Measurements from ENCODE around the gene SLC12A9. TPM values are rescaled to one million over a fixed set of nuclear protein-coding genes. Genes with fewer than 3 reads are reported as not detected.

SLC12A9 gene
- total RNA-seq, 4 donors from 2014 or later = 11.2 to 32.9 (median 20.2) TPM

- no peak for ATAC-seq
- peaks cover 0 to 98% of the 10 kb centered on the region in 2 donors for H3K36me3 ChIP-seq
- H3K27me3 ChIP-seq = no peaks in the 10 kb centered on the region
- H3K27ac ChIP-seq = no peak overlapping the region
- H3K4me1 ChIP-seq = no peaks in the 10 kb centered on the region
- H3K4me3 ChIP-seq = no peak overlapping the region
- 90 to 100% methylated on average over 2 to 3 of the region's 19 CpGs for WGBS, 2 donors (ENCODE audit: low coverage in 1 of 2)
- TF ChIP-seq, protein P1, sequence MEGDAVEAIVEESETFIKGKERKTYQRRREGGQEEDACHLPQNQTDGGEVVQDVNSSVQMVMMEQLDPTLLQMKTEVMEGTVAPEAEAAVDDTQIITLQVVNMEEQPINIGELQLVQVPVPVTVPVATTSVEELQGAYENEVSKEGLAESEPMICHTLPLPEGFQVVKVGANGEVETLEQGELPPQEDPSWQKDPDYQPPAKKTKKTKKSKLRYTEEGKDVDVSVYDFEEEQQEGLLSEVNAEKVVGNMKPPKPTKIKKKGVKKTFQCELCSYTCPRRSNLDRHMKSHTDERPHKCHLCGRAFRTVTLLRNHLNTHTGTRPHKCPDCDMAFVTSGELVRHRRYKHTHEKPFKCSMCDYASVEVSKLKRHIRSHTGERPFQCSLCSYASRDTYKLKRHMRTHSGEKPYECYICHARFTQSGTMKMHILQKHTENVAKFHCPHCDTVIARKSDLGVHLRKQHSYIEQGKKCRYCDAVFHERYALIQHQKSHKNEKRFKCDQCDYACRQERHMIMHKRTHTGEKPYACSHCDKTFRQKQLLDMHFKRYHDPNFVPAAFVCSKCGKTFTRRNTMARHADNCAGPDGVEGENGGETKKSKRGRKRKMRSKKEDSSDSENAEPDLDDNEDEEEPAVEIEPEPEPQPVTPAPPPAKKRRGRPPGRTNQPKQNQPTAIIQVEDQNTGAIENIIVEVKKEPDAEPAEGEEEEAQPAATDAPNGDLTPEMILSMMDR (IDR thresholded peaks at IDR 0.05) = no peak
- TF ChIP-seq EP300 (IDR thresholded peaks at IDR 0.05) (no peak), POLR2AphosphoS5 (IDR thresholded peaks at IDR 0.05) (no peak), POLR2A (IDR thresholded peaks at IDR 0.05) (no peak)
- H3K9me3 ChIP-seq = no peaks in the 10 kb centered on the region
These were observed 35.4 kb upstream of the SLC12A9 start for GRCh38 chr7:100817097-100817496.

- 93 to 96% methylated on average over 3 of the region's 9 CpGs for WGBS, 2 donors (ENCODE audit: low coverage in 1 of 2)
- no peaks in the 10 kb centered on the region for H3K9me3 ChIP-seq
- H3K27me3 ChIP-seq = no peaks in the 10 kb centered on the region
- peaks cover 0 to under 1% (median 0%) of the 10 kb centered on the region in 3 donors for H3K4me1 ChIP-seq
- TF ChIP-seq, protein P1 (IDR thresholded peaks at IDR 0.05) = no peak
- TF ChIP-seq POLR2AphosphoS5 (IDR thresholded peaks at IDR 0.05) (no peak), POLR2A (IDR thresholded peaks at IDR 0.05) (no peak), EP300 (IDR thresholded peaks at IDR 0.05) (no peak)
- H3K4me3 ChIP-seq = no peak overlapping the region
- no peak overlapping the region for H3K27ac ChIP-seq
- no peak for ATAC-seq
- H3K36me3 ChIP-seq = peaks cover 0 to 98% of the 10 kb centered on the region in 2 donors
These were observed 34.1 kb upstream of the SLC12A9 start for GRCh38 chr7:100818366-100818765.

- Histone ChIP-seq H3K27me3 (no peaks in the 10 kb centered on the region), H3K9me3 (no peaks in the 10 kb centered on the region), H3K4me3 (no peak overlapping the region), H3K4me1 (peaks cover 0 to 5% (median 0%) of the 10 kb centered on the region in 3 donors), H3K27ac (no peak overlapping the region), H3K36me3 (peaks cover 0 to 98% of the 10 kb centered on the region in 2 donors)
- ATAC-seq = no peak
- WGBS, 2 donors (ENCODE audit: low coverage in 1 of 2) = 63 to 81% methylated on average over 4 to 6 of the region's 6 CpGs
- TF ChIP-seq POLR2A (IDR thresholded peaks at IDR 0.05) (no peak), POLR2AphosphoS5 (IDR thresholded peaks at IDR 0.05) (no peak), EP300 (IDR thresholded peaks at IDR 0.05) (no peak)
- TF ChIP-seq, protein P1 (IDR thresholded peaks at IDR 0.05) = no peak
These were observed 33.7 kb upstream of the SLC12A9 start for GRCh38 chr7:100818825-100819224.

- Histone ChIP-seq H3K9me3 (no peaks in the 10 kb centered on the region), H3K36me3 (peaks cover 0 to 94% of the 10 kb centered on the region in 2 donors), H3K27me3 (no peaks in the 10 kb centered on the region), H3K27ac (no peak overlapping the region), H3K4me3 (no peak overlapping the region), H3K4me1 (peaks cover 0 to 13% (median 0%) of the 10 kb centered on the region in 3 donors)
- TF ChIP-seq POLR2A (IDR thresholded peaks at IDR 0.05) (no peak), EP300 (IDR thresholded peaks at IDR 0.05) (no peak), POLR2AphosphoS5 (IDR thresholded peaks at IDR 0.05) (no peak)
- TF ChIP-seq, protein P1 (IDR thresholded peaks at IDR 0.05) = no peak
- WGBS, 2 donors (ENCODE audit: low coverage in 1 of 2) = 83 to 87% methylated on average over 3 to 4 of the region's 23 CpGs
- ATAC-seq = no peak
These were observed 32.9 kb upstream of the SLC12A9 start for GRCh38 chr7:100819586-100819985.
